NCI-H2196 treated with DMSO at 0.1 percent for 48 hours (cell line): Measurements from ENCODE around the gene FSHR.

Source experiments
- DNase-seq: peaks from one replicate; lab custom pipeline; 2025; ENCODE audit not compliant: unreplicated experiment; lab: John Stamatoyannopoulos, UW

FSHR gene

DNA sequence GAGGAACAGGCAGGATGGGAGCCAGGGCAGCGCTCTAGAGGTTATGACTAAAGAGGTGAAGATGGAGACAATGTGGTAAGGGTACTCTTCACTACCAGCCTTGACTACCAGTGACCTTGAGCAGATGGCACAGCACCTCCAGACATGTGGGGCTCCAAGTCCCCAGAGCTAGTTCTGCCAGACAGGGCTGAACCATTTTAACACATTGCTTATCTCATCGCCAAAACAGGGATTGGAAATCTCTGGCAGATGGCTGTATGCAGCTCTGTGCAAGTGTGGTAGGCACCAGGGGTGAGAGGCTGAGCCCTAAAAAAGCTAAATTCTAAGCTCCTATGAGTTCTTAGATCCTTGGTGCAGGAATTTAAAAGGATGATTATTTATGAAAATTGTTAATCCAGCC lies 41.3 kb downstream of the FSHR start:
- no peak for DNase-seq

DNA sequence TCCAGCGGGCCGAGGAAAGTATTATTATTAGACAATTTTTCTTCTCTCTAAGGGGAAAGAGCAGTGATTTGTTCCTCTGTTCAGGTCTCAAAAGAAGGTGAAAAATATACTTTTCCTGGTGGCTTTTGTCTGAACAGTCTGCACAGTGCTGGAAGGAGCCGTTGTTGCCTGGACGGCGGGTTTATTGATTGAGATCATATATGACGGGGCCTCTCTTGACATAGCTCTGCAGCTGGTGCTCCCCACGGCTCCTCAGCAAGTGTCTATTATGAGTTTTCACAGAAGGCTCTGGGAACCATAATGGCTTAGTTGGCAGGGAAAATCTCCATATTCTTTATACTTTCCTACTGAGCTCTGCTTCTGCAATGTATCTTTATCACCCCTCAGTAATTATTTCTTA lies 42.9 kb downstream of the FSHR start:
- no peak for DNase-seq

DNA sequence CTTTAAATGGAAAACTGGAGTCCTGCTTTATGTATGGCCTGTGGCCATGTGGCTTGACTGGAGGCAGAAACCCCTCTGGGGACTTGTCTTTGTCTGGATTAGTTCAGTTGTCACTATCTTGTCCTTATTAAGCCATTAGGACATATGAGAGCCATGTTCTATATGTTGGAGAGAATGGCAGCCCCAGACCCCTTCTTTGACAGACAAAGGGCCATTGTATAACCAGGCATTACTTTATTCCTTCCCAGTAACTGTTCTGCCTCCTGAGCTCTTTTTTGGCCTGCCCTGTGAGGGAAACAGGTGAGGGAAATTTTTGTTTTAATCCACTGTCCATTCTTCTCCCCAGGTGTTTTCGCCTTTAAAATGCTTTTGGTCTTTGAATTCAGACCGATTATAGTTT lies 43.3 kb downstream of the FSHR start:
- no peak for DNase-seq

GRCh38 chr2:49110571-49110970 lies 43.7 kb downstream of the FSHR start:
- DNase-seq = no peak

DNA sequence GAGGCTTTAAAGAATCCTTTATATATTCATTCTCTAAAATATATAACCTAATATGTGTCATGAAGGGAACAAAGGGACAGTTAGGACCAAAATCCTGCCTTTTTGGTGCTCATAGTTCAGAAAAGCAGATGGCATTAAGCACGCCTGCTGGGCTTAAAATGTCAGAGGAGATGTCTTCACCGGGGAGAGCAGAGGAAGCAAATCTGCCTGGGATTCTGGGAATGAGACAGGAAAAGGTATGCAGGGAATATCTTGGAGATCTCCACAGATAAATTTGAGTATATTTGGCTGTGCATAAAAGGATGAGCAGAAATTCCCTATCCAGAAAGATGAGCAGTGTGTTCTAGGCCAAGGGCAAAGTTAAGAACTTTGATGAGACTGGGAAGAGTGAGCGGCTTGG lies 45.5 kb downstream of the FSHR start:
- DNase-seq = no peak

GRCh38 chr2:49108436-49108835 lies 45.9 kb downstream of the FSHR start:
- no peak for DNase-seq

GRCh38 chr2:49105506-49105905 lies 48.8 kb downstream of the FSHR start:
- DNase-seq = no peak

GRCh38 chr2:49102146-49102545 lies 52.2 kb downstream of the FSHR start:
- DNase-seq = no peak

- DNase-seq = no peak
Measured at GRCh38 chr2:49080681-49081080, 73.6 kb downstream of the FSHR start.

DNA sequence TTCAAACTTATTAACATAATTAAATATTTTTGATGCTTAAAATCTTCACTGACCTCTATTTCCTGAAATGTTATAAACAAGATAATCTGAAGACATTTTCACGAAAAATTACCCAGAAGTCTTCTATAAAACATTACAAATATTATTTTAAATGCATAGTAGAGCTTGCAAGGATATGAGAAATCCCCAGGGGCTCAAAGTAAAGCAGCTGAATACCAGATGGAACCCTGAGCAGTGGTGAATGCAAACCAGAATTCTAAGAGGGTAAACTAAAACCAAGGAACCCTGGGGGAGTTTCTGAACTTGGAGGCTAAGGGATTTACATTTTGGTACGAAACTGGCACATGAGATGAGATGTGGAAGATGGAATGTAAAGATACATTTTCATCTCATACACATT lies 83.6 kb downstream of the FSHR start:
- DNase-seq = no peak

DNA sequence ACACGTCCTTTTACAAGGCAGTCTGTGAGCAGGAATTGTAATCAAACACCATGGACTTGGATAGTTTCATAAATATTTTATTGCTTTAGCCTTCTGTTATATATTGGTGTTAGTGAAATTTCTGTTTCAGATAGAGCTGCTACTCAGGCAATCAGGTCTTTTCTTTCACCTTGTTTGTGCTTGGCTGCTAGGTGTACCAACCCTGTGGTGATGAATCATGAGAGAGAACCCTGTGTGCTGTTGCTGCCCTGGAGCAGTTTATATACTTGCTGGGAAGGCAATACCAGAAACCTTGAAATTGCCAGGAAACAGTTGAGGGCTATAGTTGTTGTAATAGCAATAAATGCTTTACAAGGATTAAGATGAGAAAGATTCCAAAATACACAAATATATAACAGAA lies 84.5 kb downstream of the FSHR start:
- DNase-seq = no peak

GRCh38 chr2:49068613-49069012 lies 85.7 kb downstream of the FSHR start:
- no peak for DNase-seq

DNA sequence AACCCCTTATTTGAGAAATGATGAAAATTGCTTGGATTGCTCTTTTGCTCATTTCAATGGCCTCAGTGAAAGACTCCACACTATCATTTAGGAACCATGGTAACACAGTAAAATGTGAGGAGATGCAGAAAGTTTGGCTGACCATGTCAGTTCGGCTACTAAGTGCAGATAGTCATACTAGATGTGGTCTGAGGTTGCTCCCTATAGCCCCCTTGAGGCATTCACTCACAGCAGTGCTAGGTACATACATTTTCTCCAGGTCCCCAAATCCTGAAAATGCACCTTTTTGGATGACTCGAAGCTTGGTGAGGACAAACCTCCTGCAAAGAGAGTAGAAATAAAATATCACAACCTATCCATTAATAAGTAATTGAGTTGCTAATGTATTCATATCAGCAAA lies 86.3 kb downstream of the FSHR start:
- no peak for DNase-seq

GRCh38 chr2:49053156-49053555 lies 101.2 kb downstream of the FSHR start:
- DNase-seq = no peak

GRCh38 chr2:49050265-49050664 lies 104.0 kb downstream of the FSHR start:
- DNase-seq = no peak

GRCh38 chr2:49049161-49049560 lies 105.2 kb downstream of the FSHR start:
- no peak for DNase-seq

DNA sequence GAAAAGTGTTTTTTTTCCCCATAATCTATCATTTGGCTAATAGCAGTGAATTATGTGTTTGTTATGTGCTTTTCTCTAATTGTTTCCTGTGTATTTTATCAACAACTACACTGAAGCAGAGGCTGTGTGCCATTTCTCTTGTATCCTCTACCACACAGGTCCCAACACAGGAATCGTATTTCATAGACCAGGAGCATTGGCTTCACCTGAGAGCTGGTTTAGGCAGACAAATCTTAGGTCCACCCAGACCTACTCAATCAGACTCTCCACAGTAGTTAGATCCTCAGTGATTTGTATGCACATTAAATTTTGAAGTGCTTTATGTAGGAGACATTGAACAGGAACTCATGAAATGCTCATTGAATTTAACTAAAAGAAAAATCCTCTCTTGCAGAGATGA lies 109.2 kb downstream of the FSHR start:
- DNase-seq = no peak

GRCh38 chr2:49044350-49045079 lies 109.8 kb downstream of the FSHR start:
- no peak for DNase-seq

- DNase-seq = no peak
Measured at GRCh38 chr2:49043405-49043982, 110.8 kb downstream of the FSHR start.

GRCh38 chr2:49042488-49042887 lies 111.8 kb downstream of the FSHR start:
- no peak for DNase-seq

DNA sequence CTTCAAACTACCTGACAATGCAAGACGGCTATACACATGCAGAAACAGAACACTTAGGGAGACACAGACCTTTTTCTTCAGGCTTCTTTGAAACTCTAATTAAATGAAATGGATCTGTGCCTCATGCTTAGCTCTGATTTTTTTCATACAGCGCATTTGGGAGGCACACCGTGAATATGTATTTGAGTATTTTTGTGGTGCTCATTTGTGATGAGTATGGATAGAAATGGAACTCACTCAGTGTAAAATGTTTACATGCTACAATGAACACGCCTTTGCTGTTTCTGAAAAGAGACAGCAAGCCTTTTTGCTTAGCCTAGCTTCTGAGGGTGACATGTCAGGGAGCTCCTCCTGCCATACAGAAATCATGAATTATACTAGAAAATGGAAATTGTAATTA lies 113.3 kb downstream of the FSHR start:
- DNase-seq = no peak

- DNase-seq = no peak
Measured at GRCh38 chr2:49037197-49037596, 117.1 kb downstream of the FSHR start.

DNA sequence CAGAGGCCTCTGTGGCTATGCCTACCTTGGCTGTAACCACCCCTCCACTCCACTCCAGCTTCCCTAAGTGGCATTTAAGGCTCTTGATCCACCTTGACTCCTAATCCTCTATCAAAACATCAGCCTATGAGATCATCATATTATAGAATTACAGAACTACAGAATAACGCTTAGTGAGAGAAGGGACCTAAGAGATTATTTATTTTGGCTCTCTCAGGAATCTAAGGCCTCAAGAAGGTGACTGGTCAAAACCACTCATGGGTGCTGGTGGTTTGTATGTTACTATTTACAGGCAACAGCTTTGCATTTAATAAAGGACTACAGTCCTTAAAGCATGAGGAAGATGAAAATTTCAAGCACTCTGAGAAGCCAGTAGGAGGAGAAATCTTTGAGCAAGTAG lies 118.8 kb downstream of the FSHR start:
- DNase-seq = no peak
